ENCODE data around the gene XG.

- TF ChIP-seq POLR2A (IDR thresholded peaks at IDR 0.05; ENCODE audit: low read depth, low read length) (no peak), POLR2AphosphoS5 (IDR thresholded peaks at IDR 0.05; ENCODE audit: low read depth, low read length) (no peak)
Measured at GRCh38 chrX:2823795-2824386, 72.1 kb downstream of the XG start.
